Fibroblast of peridontal ligament (primary cell): ENCODE measurements around the gene TCTA.

Experiments
- DNase-seq: peaks from one replicate; pipeline ENCODE4 v3.0.0-alpha.2; 2010; ENCODE audit errors: extremely low read depth

The TCTA gene

DNA sequence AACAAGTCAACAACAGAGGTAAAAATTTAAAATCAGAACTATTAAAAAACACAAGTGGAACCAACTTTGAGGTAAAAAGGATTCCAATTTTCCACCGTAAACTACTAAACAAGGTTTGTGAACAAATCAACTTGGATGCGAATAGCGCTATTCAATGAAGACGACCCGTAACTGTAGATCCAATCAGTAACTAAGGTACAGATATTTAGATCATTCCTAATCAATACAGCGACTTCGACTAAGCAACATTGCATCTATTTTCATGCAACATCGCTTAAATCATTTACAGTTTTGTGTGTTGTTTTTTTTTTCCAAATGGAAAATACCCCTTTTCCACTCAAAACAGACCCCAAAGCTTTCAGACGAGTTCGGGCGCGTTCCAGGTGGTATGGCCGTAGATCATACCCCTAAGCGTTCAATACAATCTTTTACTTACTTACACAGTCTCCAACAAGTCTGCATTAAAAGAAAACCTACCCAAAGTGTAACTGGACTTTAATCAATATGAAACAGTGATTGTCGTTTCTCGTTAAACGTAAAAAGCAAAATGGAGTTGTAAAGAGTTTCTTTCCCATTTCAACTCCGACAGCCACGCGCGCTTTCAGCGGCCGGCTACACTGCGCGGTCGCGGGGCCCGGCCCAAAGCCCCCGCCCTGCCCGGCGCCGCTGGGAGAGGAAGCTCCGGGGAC is 1.2 kb upstream of the TCTA start:
- DNase-seq = peak; percentile 13

DNA sequence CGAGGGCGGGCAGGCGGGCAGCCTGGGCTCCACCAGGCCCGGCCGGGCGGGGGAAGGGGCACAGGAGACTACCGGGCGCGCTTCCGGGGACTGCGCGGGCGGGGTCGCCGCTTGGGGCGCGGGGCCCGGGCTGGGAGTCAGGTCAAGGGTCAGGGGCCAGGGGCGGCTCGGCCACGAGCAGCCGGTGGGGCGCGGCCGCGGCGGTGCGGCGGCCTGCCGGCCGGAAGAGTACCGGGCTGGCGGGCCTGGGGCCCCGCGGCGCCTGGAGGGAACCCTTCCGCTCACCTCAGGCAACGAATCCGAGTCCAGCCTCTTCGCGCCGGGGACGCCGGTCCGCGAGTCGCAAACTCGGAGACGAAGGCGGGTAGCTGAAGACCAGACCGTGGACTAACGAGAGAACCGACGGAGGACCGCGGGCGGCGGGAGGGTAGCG is 672 bp upstream of the TCTA start:
- no peak for DNase-seq

DNA sequence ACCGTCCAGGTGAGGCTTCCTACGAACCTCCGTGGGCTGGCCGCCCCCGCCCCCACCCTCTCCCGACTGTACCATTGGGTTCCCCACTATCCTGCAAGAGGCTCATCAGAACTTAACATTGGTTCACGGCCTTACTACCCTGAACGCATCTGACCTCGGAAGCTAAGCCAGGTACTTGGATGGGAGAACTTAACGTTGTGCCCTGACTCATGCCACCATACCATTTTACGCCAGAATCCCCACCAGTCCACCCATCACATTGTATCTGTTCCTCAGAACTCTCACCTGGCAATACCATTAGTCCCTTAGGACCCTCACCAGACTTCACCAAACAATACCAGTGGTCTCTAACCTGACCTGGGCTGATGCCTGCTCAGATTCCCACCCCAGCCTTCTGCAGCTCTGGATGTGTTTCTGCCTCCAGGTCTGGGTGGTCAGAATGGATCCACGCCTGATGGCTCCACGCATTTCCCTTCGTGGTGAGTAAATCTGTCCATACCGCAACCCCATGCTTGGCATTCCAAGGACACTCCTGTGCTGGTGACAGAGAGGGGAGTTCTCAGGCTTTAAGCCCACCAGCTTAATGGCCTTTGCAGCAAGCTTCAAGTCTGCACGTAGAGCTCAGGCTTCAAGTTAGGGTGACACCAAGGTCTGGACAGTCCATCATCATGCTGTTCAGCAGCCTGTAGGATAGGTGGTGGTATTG is 562 bp downstream of the TCTA start:
- DNase-seq = no peak

DNA sequence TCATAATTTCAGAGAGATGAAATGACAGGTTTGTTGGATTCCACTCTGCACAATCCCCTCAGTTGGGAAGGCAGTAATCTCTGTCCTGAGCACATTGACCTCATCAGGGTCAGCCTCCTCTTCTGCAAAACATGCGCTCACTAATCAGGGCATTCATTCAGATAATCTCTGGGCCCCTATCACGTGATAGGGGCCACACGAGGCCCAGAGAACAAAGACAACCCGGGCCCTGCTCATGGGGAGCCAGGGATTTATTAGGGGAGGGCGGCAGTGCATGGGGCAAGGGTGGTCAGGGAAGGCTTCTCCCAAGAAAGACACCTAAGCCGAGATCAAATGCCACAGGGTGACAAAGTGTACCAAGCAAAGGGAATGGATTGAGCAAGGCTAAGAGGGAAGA is 1.1 kb downstream of the TCTA start:
- DNase-seq = no peak

DNA sequence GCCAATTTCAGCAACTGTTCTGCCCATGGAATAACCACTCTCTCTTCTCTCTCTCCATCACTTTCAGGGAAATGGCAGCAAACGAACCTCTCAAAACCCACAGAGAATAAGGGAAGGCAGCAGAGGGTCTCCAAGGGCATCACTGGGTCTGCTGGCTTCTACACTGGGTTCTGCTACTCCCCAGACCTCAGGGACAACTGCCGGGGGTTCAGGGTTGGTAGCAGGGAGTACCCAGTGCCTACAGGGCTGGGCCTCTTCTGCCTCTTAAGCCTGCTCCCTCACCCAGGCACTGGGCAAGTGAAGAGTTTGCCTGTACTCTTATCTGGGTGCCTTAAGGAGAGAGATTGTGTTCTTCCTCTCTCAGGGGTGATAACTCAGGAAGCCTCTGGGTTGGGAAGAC is 2.5 kb downstream of the TCTA start:
- no peak for DNase-seq

DNA sequence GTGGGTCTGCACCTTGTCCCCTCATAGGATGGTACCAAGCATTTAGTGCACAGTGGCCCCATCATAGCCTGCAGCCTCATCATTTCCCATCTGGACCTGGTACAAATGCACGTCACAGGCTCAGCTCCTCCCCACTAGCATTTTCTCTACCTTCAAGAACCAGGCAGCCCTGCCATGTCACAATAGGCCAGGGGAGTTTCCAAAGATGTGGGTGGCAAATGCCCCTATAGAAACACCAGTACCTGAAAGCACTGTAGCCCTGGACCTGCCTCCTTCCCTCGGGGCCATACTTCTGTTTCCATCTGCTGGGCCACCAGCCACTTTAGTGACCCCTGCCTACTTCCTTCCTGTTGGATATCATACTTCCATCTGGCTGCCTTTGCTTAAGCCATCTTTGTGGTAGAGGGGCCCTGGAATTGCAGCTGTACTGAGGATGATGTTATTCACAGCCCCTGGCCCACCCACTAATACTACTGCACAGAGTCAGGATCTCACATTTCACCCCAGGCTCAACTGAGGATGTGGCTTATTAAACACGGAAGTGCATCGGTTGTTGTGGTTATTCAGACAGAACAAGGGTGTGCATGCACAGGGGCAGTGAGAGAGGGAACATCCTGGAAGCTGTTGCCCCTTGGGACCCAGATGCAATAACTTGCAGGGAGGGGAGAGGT is 3.8 kb downstream of the TCTA start:
- DNase-seq = no peak

DNA sequence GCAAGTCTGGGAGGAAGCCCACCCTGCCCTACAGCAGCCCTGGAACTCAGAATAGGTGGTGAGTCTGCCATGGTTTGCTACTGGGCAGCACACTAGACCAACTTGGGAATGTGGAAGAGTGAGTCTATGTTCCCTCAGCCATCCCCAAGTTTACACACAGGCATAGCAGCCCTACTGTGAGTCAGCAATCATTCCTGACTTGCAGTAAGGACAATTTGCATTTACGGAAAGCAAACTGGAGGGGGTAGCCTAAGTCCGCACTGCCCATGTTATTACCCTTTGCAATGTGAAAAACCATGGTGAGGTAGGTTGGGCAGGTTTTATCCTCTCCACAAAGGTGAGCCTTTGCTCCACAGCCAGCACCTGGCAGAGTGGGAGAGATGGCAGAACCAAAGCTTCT is 4.6 kb downstream of the TCTA start:
- DNase-seq = no peak

DNA sequence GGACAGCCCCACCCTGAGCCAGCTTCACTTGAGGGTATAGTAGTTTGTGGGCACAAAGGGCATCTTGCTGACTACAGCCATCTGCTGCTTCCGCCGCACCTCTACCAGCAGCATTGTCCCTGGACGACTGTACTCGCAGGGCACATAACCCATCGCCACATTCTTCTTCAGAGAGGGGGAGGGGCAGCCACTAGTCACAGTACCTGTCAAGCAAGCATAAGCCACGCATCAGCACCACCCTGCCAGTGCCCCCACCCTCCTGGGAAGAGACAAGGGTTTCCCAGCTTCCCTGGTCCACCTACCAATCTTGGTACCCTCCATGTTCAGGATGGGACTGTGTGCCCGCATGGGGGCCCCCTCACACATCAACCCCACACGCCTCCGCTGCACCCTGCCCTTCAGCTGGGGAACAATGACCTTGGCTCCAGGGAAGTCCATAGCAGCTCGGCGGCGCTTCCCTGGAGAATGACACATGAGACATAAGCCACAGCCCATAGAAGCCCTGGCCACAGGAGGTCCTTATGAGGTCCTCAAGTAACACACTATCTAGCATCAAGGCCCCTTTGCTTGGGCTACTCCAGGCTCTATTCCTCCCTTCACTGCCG is 5.4 kb downstream of the TCTA start:
- DNase-seq = no peak

DNA sequence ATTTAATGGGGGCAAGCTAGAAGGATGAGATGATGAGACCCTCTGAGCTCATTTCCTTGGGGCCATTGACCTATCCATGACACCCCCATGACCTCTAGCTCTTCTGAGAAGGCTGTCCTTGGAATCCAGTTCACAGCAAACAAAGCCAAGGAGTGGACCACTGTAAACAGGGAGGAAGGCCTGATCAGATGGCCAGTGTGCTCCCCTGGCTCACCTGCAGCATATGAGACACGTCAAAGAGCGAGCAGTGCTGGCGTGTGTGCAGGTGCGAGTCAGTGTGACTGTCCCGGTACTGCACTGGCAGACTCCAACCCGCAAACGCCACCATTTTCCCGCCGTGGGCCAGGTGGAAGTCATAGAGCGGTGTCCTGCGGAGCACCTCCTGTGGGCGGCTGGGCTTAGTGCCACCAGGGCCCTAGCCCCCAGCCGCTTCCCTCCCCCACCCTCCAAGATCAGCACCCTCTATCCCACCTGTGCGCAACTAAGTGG is 9.7 kb downstream of the TCTA start:
- no peak for DNase-seq

DNA sequence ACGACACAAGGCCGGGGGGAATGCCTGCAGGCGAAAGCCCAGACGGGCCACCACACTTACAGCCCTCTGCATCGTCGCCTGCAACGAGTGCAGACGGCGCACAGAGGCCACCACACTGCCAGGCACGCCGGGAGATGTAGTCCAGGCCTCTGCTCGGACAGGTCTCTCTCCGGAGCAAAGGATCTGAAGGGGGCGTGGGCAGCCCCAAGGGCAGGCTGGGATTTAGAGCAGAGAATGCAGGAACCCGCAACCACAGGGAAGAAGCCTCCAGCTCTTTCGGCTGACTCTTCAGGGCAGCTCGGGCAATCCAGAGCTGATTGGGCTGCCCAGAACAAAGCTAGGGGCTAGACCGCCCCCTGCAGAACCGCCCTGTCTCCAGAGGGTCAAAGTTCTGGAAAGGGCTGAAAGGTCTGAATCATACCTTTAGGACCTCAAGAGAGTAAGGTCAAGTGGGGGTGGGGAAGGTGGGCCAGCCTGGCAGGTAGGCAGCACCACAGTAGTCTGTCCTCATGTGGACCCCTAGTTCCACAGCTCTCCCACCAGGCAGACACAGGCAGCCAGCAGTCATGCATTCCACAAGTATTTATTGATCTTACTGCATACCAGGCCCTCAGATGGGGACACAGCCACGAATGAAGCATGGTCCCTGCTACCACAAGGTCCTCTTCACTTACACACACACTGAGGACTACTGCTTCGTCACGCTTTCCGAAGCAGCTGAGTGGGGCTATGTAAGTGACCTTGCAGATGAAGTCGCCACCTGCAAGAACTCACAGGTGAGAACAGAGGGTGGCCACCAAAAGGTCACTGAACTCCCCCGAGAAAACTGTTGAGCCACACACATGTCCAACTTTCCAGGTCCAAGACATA is 10.4 kb downstream of the TCTA start, which contains the start of gene AMT:
Gene AMT (minus strand): TSS at position 95 of the 870 bp plus-strand sequence. CDS start 23 bp downstream, at position 72.
- DNase-seq = no peak

DNA sequence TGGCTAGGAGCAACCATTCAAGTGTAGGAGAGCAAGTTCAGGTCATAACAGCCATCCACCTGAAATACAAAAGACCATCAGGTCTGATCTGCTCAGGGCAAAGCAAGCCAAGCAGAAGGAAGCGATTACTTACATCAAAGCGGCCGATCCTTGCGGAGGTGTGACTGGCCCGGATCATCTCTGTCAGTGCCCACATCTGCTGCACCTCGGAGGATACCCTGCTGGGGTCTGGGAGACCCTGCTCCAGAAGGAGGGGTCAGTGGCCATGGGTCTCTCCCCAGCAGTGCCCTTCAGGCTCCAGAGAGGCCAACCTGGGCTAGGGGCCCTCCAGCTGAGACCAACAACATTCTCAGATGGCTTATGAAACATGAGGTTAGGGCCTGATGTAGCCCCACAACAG is 12.6 kb downstream of the TCTA start:
- no peak for DNase-seq

DNA sequence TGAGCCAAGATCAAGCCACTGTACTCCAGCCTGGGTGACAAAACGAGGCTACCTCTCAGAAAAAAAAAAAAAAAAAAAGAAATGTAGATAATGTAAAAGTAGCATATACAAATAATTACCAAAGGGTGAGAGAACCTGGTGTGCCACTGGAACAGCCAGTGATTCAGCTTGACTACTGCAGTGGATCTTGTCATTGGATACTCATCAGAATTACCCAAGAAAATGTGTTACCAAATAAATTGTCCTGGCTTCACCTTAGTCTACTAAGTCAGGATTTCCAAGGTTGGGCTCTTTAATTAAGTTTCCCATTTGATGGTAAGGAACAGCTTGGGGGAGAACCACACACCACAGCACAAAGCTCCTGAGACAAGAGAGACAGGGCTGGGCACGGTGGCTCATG is 15.4 kb downstream of the TCTA start:
- DNase-seq = no peak

DNA sequence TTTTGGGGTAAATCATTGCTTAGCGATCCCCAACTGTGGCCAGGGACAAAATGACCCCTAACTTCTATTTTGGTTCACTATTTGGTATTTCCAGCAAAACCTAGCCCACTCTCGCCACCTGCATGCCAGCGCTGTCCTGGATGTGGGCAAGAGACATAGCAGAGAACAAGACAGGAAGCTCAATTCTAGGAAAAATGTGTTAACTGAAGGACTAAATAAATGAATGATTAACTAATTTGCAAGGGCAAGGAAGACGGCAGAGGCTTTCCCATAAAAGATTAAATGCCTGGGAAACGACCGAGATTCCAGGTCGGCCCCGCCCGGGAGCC is 16.5 kb downstream of the TCTA start:
- DNase-seq = no peak

DNA sequence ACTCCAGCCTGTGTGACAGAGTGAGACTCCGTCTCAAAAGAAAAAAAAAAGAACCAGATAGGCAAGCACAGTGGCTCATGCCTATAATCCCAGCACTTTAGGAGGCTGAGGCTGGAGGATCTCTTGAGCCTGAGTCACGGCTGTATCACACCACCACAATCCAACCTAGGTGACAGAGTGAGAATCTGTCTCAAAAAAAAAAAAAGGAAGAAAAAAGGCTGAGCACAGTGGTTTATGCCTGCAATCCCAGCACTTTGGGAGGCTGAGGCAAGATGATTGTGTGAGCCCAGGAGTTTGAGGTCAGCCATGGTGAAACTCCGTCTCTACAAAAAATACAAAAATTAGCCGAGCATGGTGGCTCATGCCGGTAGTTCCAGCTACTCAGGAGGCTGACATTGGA is 22.5 kb downstream of the TCTA start:
- DNase-seq = no peak

DNA sequence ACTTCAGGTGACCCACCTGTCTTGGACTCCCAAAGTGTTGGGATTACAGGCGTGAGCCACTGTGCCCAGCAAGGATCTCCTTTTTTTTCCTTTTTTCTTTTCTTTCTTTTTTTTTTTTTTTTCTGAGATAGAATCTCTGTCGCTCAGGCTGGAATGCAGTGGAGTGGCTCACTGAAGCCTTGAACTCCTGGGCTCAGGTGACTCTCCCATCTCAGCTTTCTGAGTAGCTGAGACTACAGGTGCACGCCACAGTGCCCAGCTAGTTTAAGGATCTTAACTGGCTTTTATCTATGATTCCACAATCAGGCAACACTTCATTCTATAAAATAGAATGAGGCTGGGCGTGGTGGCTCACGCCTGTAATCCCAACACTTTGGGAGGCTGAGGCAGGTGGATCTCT is 33.2 kb downstream of the TCTA start:
- no peak for DNase-seq

DNA sequence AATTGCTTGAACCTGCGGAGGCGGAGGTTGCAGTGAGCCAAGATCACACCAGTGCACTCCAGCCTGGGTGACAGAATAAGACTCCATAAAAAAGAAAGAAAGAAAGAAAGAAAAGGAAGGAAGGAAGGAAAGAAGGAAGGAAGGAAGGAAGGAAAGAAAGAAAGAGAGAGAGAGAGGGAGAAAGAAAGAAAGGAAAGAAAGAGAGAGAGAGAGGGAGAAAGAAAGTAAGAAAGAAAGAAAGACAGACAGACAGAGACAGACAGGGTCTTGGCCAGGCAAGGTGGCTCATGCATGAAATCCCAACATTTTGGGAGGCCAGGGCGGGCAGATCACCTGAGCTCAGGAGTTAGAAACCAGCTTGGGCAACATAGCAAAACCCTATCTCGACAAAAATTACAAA is 41.4 kb downstream of the TCTA start:
- no peak for DNase-seq

DNA sequence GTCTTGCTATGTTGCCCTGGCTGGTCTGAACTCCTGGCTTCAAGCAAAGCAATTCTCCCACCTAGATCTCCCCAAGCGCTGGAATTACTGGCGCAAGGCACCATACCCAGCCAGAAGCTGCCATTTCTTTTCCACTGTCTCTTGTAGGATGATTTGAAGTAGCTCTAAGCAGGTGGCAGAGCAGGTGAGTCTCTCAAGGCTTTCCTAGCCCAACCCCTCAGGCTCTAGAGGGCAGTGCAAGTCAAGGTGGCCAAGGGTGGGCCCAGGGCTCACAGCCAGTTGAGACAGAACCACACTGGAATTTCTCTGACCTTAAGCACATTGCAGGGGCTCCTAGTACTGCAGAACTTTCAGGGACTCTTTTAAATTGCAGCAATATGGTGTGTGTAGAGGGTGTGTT is 42.2 kb downstream of the TCTA start:
- DNase-seq = no peak

DNA sequence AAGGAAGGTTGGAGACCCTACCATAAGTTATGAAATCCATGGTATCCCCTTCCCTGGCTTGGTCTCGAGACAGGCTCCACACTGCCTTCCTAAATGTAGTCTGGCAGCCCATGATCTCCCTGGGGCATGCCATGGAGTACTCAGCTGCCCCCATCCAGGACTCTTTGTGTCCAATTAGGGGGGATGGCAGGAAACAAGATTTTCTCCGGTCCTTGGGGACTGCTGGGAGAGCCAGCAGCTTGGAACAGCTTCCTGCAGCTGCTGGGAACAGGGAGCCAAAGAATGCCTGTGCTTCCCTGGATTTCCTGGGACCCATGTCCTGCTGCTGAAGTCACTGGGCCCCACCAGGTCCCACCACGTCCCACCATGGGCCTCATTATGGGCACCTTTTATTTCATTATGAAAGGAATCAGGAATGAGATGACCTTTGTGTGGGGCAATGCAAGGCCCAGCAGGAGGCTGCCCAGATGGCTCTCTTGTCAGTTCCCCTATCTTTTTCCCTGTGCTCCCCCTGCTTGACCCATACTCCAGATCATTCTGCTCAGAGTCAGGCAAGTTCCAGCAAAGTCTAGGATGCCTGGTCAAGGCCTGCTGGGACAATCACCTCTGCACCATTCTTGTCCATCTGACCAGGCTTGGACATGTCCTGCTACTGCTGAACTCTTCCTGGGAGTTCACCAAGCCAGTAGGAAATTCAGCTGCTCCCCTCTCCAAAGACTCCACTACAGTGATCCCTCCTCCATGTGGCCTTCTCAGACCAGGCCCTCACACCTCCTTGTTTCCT is 42.9 kb downstream of the TCTA start:
- no peak for DNase-seq

DNA sequence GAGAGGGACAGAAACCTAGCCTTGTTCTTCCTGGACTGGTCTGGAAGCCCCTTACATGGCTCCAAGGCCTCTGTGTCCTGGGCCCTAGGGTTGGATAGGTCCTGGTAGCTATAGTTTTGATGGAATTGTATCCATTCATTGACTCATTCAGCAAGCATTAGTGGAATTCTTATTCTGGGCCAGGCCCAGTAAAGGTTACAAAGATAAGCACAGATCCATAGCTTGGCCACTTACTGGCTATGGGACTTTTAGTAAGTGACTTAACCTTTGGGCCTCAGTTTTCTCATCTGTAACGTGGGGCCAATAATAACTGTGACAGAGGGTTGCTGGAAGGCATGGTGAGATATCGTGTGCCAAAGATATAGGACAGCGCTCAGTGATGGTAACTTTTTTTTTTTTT is 44.2 kb downstream of the TCTA start:
- no peak for DNase-seq

DNA sequence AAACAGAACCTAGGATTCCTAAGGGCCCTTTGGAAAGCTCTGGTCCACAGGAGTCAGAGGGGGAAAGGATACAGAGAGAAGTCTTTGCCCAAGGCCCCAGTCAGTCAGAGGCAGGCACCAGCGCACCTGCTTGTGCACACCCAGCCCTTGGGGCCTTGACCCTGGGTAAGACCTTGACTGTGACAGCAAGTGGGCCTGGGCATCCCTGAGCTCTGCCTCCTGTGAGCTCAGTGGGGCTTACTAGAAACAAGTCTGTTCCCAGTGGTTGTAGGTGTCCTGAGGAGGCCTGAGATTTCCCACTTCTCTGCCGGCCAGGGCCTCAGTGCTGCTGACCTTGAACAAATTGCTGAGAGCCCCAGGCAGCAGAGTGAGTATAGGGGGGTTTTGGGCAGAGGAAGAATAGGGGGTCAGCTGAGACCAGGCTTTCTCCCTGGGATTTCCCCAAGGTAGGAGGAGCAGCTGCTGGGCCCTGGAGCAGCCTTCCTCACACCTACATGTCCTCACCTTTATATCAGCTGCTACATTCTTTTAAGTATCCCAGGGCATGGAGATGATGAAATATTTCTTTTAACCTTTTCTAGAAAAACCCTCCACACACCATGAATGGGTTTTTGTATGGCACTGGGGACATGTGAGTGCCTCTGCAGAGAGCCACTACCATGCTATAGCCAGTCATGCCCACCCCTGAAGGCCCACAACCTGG is 48.1 kb downstream of the TCTA start:
- no peak for DNase-seq
